ENCODE measurements around the gene VPS11.
"Not testable (repeated sequence)": the region's sequence is repeated elsewhere in the genome, so short reads cannot be mapped to it uniquely, and the experiment has no call there.

The VPS11 gene

DNA sequence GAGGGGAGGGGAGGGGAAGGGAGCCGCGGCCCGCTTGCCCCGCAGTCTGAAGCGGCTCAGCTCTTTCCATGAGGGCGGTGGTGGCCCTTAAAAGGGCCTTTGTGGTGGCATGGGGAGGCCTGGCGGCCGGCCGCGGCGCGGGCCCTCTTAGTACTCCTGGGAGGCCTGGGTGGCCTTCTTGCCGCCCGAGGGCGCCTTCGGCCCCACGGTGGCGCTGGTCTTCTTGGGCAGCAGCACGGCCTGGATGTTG lies 27.1 kb downstream of the VPS11 start:
- TF ChIP-seq, protein P1, sequence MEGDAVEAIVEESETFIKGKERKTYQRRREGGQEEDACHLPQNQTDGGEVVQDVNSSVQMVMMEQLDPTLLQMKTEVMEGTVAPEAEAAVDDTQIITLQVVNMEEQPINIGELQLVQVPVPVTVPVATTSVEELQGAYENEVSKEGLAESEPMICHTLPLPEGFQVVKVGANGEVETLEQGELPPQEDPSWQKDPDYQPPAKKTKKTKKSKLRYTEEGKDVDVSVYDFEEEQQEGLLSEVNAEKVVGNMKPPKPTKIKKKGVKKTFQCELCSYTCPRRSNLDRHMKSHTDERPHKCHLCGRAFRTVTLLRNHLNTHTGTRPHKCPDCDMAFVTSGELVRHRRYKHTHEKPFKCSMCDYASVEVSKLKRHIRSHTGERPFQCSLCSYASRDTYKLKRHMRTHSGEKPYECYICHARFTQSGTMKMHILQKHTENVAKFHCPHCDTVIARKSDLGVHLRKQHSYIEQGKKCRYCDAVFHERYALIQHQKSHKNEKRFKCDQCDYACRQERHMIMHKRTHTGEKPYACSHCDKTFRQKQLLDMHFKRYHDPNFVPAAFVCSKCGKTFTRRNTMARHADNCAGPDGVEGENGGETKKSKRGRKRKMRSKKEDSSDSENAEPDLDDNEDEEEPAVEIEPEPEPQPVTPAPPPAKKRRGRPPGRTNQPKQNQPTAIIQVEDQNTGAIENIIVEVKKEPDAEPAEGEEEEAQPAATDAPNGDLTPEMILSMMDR (IDR thresholded peaks at IDR 0.05; ENCODE audit: low read depth, low read length, missing control alignments), result peak; percentile 64
- no peak for DNase-seq (ENCODE audit: low read depth)
- peak overlapping the region; percentile 77 for H3K4me3 ChIP-seq (ENCODE audit: low read depth, low read length)

DNA sequence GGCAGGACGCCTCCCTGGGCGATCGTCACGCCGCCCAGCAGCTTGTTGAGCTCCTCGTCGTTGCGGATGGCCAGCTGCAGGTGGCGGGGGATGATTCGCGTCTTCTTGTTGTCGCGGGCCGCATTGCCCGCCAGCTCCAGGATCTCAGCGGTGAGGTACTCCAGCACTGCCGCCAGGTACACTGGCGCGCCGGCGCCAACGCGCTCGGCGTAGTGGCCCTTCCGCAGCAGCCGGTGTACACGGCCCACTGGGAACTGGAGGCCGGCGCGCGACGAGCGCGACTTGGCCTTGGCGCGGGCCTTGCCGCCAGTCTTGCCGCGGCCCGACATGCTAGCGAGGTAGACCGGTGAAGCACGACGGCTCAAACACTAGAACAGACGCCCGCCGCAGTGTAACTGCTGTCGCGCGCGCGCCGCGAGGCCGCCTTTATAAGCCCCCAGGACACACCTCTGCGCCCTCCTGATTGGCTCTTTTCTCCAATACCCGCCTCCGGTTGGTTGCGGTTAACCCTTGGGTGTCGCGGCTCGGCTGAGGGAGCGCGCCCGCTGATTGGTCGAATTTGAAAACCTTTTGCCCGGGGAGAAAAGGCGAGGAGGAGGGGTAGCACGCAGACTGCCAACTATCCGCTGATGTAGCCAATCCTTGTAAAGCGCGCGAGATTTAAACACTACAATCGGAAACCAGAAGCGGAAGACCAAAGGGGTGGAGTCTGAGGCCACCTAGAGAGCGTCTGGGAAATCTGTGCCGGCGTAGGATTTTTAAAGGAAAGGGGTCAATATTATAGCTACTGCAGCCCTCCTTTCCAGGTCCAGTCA lies 27.7 kb downstream of the VPS11 start:
- DNase-seq (ENCODE audit: low read depth), result peak; percentile 99
- peak overlapping the region; percentile 77 for H3K4me3 ChIP-seq (ENCODE audit: low read depth, low read length)
- TF ChIP-seq, protein P1 (IDR thresholded peaks at IDR 0.05; ENCODE audit: low read depth, low read length, missing control alignments), result no peak

DNA sequence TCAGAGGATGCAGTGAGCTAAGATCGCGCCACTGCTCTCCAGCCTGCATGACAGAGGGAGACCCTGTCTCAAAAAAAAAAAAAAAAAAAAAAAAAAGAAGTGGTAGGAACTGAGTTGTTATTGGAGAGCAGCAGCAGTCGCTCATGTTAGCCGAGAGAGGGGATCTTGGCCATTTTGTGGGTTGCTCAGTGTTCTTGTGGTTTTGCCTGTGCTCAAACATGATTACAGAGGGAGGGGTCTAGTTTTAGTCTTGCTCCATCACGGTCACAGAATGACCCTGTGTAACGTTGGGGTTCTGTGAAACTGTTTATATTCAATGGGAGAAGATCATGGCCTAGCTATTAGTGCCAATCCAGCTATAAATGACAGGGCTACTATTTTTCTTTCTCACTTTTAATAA lies 32.1 kb downstream of the VPS11 start:
- TF ChIP-seq, protein P1 (IDR thresholded peaks at IDR 0.05; ENCODE audit: low read depth, low read length, missing control alignments), result no peak
- no peak overlapping the region; the same call in 1 of the 2 replicates for H3K4me3 ChIP-seq (ENCODE audit: low read depth, low read length)

DNA sequence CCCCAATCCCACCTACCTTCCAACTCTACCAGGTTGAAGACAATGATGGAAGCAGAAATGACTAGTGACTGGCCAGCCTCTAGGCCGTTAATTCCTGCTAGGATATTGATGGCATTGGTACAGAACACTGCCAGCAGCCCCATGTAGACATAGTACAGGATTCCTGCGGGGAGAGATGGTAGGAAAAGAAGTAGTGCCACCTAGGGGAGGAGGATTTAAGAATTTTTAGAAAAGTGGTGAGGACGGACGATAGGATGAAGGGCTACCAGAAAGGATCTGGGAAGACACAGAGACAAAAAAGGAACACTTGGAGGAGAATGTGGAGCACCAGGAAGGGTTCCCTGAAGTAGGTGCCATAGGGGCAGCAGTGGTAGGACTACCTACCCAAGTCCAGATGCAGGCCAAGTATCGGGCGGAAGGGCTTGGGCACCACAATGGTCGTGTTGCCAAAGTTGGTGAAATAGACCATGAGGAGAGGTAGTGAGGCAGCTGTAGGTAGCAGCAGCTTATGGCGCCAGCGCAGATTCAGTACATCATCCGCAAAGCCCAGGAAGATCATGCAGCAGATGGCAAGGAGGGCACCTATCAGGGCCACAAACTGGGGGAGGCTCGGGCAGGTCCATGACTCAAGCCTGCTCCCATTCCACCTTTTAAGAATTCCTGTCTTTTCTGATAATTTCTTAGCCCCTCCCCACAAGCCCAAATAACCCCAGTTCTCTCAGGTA lies 32.8 kb downstream of the VPS11 start:
- no peak for DNase-seq (ENCODE audit: low read depth)
- TF ChIP-seq, protein P1 (IDR thresholded peaks at IDR 0.05; ENCODE audit: low read depth, low read length, missing control alignments), result peak; percentile 24
- peak overlapping the region; percentile 84 for H3K4me3 ChIP-seq (ENCODE audit: low read depth, low read length)

More for the DNA sequence above, 32.1 kb downstream of the VPS11 start:
- DNase-seq (ENCODE audit: low read depth), result no peak

DNA sequence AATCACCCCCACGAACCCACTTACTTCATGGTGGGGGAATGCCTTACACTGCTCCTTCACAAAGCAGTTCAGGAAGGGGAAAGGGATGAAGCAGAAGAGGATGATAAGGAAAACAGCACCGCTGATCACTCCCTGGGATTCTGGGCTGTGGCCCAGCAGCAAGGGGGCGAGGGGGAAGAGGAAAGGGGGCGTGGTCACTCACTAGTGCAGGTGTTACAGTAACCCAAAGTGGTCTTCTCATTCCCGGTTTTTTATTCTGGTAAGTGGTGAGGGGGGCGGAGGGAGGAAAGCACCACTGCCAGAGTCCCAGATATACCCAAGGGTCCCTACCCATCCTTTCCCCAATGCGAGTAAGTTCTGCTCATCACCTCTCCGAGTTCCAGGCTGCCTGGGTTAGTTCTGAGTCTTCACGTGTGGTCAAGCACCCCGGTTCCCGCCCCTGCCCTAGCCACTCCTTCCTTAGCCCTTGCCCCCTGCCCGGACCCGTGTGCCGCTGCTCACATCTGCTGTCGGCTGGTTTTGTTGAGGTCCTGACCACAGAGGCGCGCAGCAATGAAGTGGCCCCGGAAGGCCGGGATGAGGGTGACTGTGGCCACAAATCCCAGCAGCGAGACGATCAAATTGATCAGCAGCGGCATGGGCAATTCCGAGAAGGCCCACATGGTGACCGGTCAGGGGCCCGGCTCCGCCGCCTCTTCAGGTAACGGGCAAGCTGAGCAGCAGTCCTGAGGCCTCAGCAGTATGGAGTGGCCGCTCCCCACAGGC lies 33.6 kb downstream of the VPS11 start:
- peak overlapping the region; percentile 84 for H3K4me3 ChIP-seq (ENCODE audit: low read depth, low read length)
- DNase-seq (ENCODE audit: low read depth), result no peak
- TF ChIP-seq, protein P1 (IDR thresholded peaks at IDR 0.05; ENCODE audit: low read depth, low read length, missing control alignments), result peak; percentile 7

DNA sequence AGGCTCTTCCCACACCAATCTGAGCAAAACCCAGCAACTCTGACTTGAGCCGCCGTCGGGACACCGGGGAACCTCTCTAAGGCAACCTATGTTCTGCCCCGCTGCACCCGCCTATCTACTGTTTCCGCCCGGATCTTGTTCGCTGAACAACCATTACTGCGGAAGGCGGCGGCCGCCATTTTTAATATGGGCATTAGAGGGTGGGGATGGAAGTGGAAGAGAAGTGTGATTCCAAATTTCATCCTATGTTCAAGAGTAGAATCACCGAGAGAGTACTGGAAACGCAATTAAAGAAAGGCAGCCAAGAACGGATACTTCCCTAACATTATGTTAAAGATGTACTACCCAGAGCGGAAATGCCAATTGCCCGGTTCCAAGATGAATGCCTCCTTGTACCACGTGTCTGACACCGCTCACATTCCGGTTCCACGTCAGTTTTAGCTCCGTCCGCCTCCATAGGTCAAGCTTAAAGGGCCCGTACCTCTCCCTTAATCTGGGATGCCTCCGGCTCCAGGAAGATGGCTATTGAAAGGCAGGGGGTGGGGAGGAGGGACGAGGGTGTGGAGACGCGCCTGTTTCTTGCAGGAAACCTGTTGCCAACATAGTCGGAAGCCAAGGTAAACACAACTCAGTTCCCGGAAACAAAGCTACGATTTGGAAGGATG lies 34.3 kb downstream of the VPS11 start, which contains the start of gene DPAGT1:
TSS of gene DPAGT1 (minus strand) at position 95 of the 665 bp plus-strand sequence. CDS start 198 bp downstream, outside the sequence.
- peak; percentile 92 for DNase-seq (ENCODE audit: low read depth)
- peak within 1 kb of the TSS; percentile 84 for H3K4me3 ChIP-seq (ENCODE audit: low read depth, low read length)
- TF ChIP-seq, protein P1 (IDR thresholded peaks at IDR 0.05; ENCODE audit: low read depth, low read length, missing control alignments), result no peak

DNA sequence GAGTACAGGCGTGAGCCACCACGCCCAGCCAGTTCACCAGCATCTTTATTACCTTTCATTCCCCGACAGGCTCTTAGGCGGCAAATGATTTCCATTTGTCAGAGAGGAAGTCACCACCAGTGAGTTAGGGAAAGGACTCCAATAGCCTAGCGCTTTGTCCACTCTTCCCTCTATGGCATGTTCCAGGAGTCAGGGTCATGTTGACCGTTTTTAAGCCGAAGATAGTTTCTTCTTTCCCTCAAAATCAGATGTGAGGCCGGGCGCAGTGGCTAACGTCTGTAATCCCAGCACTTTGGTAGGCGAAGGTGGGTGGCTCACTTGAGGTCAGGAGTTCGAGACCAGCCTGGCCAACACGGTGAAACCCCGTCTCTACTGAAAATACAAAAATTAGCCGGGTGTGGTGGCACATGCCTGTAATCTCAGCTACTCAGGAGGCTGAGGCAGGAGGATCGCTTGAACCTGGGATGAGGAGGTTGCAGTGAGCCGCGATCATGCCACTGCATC lies 35.6 kb downstream of the VPS11 start:
- peak overlapping the region; percentile 84; the same call in 1 of the 2 replicates for H3K4me3 ChIP-seq (ENCODE audit: low read depth, low read length)
- not testable (repeated sequence) for DNase-seq (ENCODE audit: low read depth)

All from GM12864 (cell line).